ENCODE measurements around the gene SRP19.
A peak's percentile ranks its signal among the peaks of the same experiment; 100 is the strongest.

SRP19 gene

GRCh38 chr5:112906637-112907036 lies 45.5 kb downstream of the SRP19 start:
- DNase-seq, result no peak
- TF ChIP-seq, protein P1, sequence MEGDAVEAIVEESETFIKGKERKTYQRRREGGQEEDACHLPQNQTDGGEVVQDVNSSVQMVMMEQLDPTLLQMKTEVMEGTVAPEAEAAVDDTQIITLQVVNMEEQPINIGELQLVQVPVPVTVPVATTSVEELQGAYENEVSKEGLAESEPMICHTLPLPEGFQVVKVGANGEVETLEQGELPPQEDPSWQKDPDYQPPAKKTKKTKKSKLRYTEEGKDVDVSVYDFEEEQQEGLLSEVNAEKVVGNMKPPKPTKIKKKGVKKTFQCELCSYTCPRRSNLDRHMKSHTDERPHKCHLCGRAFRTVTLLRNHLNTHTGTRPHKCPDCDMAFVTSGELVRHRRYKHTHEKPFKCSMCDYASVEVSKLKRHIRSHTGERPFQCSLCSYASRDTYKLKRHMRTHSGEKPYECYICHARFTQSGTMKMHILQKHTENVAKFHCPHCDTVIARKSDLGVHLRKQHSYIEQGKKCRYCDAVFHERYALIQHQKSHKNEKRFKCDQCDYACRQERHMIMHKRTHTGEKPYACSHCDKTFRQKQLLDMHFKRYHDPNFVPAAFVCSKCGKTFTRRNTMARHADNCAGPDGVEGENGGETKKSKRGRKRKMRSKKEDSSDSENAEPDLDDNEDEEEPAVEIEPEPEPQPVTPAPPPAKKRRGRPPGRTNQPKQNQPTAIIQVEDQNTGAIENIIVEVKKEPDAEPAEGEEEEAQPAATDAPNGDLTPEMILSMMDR (IDR thresholded peaks at IDR 0.05), result no peak
- Mint-ChIP-seq H3K27ac (peak overlapping the region; percentile 67), H3K27me3 (ENCODE audit: low read depth, poor library complexity) (no peaks in the 10 kb centered on the region), H3K9me3 (no peaks in the 10 kb centered on the region), H3K4me1 (no peaks in the 10 kb centered on the region), H3K4me3 (no peak overlapping the region), H3K36me3 (ENCODE audit: low read depth) (peaks cover 32% of the 10 kb centered on the region)

DNA sequence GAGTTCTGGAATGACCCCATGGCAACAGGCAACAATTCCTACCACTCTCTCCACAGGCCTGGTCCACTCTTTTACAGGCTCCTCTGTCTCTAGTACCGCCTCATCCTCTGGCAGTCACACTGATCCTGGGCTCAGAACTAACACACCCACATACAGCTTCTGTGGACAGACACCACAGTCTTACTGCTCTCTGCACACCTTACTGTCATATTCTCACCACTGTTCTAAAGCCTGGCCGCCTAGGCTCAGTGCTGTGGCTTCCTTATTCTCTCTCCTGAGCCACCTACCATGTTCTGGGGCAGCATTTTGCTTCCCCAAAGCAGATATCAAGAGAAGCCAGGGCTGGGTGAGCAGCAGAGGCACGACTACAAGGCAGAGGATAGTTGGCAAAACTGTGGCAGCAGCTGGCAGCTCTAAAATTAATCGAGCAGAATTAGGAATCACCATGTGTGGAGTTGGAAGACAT lies 46.1 kb downstream of the SRP19 start:
- Mint-ChIP-seq H3K9me3 (no peaks in the 10 kb centered on the region), H3K4me1 (no peaks in the 10 kb centered on the region), H3K27ac (peak overlapping the region; percentile 67), H3K4me3 (no peak overlapping the region), H3K27me3 (ENCODE audit: low read depth, poor library complexity) (no peaks in the 10 kb centered on the region), H3K36me3 (ENCODE audit: low read depth) (peaks cover 32% of the 10 kb centered on the region)
- DNase-seq, result no peak
- TF ChIP-seq, protein P1 (IDR thresholded peaks at IDR 0.05), result no peak

DNA sequence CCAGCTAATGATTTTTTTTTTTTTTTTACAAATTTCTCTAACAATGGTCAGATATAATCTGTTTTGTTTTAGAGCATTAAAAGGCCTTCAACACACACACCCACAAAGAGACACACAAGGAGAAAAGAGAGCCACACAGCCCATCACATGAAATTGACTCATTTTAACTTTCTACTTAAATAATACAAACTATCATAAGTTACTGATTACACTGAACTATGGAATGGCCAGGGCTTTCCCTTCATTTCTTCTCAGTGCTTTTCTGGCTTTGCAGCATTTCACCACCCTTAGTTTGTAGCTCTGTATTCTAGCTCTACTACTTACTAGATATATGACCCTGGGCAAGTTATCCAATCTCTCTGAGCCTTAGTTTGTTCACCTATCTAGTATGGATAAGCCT lies 47.8 kb downstream of the SRP19 start:
- Mint-ChIP-seq H3K4me1 (peaks cover 9% of the 10 kb centered on the region), H3K27me3 (ENCODE audit: low read depth, poor library complexity) (no peaks in the 10 kb centered on the region), H3K4me3 (no peak overlapping the region), H3K9me3 (no peaks in the 10 kb centered on the region), H3K36me3 (ENCODE audit: low read depth) (peaks cover 40% of the 10 kb centered on the region), H3K27ac (no peak overlapping the region)
- DNase-seq, result no peak
- TF ChIP-seq, protein P1 (IDR thresholded peaks at IDR 0.05), result no peak

DNA sequence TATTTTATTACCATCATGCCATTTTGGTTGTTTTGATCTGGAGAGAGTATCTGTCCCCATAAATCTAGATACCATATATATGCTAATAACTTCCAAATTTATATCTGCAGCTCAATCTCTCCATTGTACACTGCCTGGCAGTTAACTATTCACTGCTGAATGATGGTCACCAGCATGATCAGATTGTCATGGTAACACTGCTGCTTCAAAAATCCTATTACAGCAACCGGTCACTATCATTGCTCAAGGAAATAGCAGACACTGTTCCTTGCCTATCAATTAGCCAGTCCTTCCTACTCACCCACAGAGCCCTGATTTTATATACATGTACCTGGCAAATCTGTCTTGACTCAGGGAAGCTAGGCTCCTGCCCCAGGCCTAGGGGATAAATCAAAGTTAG lies 49.4 kb downstream of the SRP19 start:
- peaks cover 23% of the 10 kb centered on the region for H3K4me1 Mint-ChIP-seq
- no peaks in the 10 kb centered on the region for H3K27me3 Mint-ChIP-seq (ENCODE audit: low read depth, poor library complexity)
- H3K9me3 Mint-ChIP-seq, result no peaks in the 10 kb centered on the region
- H3K4me3 Mint-ChIP-seq, result no peak overlapping the region
- H3K27ac Mint-ChIP-seq, result no peak overlapping the region
- DNase-seq, result no peak
- H3K36me3 Mint-ChIP-seq (ENCODE audit: low read depth), result peaks cover 38% of the 10 kb centered on the region
- TF ChIP-seq, protein P1 (IDR thresholded peaks at IDR 0.05), result no peak

DNA sequence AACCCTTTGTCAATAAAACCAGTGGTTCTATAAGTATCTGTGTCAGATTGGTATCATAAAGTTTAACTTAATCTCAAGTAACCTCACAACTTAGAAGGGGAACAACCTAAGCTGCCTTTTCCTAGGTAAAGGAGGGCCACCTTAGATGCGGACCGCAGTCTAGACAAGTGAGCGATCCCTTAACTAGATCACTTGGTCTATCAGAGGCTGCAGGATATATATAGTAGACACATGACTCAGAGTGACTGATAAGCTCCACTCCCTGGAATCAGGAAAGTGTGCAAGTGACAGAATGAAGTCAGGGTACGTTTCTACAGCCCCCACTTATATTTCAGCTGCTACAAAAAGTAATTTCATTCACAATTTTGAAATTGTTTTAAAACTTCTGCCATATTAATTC lies 53.5 kb downstream of the SRP19 start:
- peaks cover 61% of the 10 kb centered on the region for H3K4me1 Mint-ChIP-seq
- H3K27ac Mint-ChIP-seq, result no peak overlapping the region
- TF ChIP-seq, protein P1 (IDR thresholded peaks at IDR 0.05), result no peak
- H3K4me3 Mint-ChIP-seq, result peak overlapping the region; percentile 3
- no peaks in the 10 kb centered on the region for H3K27me3 Mint-ChIP-seq (ENCODE audit: low read depth, poor library complexity)
- peaks cover 46% of the 10 kb centered on the region for H3K36me3 Mint-ChIP-seq (ENCODE audit: low read depth)
- no peaks in the 10 kb centered on the region for H3K9me3 Mint-ChIP-seq
- DNase-seq, result no peak

DNA sequence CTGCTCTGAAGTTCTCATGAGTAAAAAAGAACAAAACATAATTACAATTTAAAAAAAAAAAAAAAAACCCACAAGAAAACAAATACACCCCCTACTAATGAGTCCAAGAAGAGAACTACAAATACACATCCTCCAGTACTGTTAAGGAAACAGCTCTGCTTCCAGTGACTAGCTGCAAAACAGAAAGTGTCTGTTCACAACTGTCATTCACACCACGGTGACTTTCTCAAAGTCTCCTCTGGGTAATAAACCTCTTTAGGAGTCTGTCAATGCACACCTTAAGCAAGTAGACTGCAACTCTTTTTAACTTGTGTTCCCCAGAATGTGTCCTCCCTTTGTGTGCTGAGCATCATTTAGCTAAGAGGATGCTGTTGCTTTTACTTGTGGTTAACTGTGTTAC lies 54.7 kb downstream of the SRP19 start:
- H3K27me3 Mint-ChIP-seq (ENCODE audit: low read depth, poor library complexity), result no peaks in the 10 kb centered on the region
- DNase-seq, result no peak
- H3K4me3 Mint-ChIP-seq, result no peak overlapping the region
- H3K36me3 Mint-ChIP-seq (ENCODE audit: low read depth), result peaks cover 38% of the 10 kb centered on the region
- H3K4me1 Mint-ChIP-seq, result peaks cover 72% of the 10 kb centered on the region
- TF ChIP-seq, protein P1 (IDR thresholded peaks at IDR 0.05), result no peak
- peak overlapping the region; percentile 62 for H3K27ac Mint-ChIP-seq
- no peaks in the 10 kb centered on the region for H3K9me3 Mint-ChIP-seq

Measured in nephron progenitor cell (in vitro differentiated cells).